Activated T-helper 2 cell treated with anti-CD3 and anti-CD28 coated beads, Interferon-gamma antibody, Interleukin-2, Interleukin-4, amounts not matched to agents 10 μg/mL and 5 μg/mL and 100 μg/mL, durations not matched to agents 14 hours and 24 hours and 36 hours (primary cell): Measurements from ENCODE around the gene OR14A16. TPM values are rescaled to one million over a fixed set of nuclear protein-coding genes. Genes with fewer than 3 reads are reported as not detected.

Source experiments
- DNase-seq: peaks from one replicate; pipeline ENCODE4 v3.0.0; 2021; ENCODE audit warnings: low spot score
- H3K27ac Mint-ChIP-seq: one replicate; pipeline ENCODE4 v1.8.0; 2021; ENCODE audit warnings: mixed read lengths
- H3K27me3 Mint-ChIP-seq: one replicate; pipeline ENCODE4 v1.8.0; 2021; ENCODE audit warnings: low read depth, mixed read lengths
- H3K36me3 Mint-ChIP-seq: one replicate; pipeline ENCODE4 v1.8.0; 2021; ENCODE audit warnings: low read depth, mixed read lengths
- H3K4me1 Mint-ChIP-seq: one replicate; pipeline ENCODE4 v1.8.0; 2021; ENCODE audit warnings: low read depth, mixed read lengths
- H3K4me3 Mint-ChIP-seq: one replicate; pipeline ENCODE4 v1.8.0; 2021; ENCODE audit warnings: low read depth, mild to moderate bottlenecking, moderate library complexity, mixed read lengths
- H3K9me3 Mint-ChIP-seq: one replicate; pipeline ENCODE4 v1.8.0; 2021; ENCODE audit warnings: mixed read lengths
- intact Hi-C: fragments of 100-400 bp; cut with micrococcal nuclease; formaldehyde crosslinking; loops from one replicate; pipeline ENCODE4 v1.15.1; 2023
- total RNA-seq: library from RNA; stranded (reverse); gene quantifications from 2 replicates; pipeline ENCODE4 v1.2.3, GENCODE V29; 2022

Gene OR14A16, protein sequence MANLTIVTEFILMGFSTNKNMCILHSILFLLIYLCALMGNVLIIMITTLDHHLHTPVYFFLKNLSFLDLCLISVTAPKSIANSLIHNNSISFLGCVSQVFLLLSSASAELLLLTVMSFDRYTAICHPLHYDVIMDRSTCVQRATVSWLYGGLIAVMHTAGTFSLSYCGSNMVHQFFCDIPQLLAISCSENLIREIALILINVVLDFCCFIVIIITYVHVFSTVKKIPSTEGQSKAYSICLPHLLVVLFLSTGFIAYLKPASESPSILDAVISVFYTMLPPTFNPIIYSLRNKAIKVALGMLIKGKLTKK
- total RNA-seq: not detected in 2 replicates

DNA sequence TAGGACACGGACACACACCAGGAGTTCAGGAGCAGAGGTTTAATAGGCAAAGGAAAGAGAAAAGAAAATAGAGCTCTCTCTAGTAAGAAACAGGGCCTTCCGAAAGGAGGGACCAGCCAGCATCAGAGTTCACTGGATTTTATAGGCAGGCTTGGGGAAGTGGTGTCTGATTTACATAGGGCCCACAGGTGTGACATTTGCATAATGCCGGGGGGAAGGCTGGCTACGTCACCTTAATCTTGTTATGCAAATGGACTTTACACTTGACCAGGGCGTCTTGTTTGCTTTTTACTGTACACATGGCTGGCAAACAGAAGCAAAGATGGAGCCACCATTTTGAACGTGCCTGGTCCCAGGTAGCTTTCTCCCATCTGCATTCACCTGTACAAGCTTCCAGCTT lies at the start of gene OR14A16:
OR14A16 (minus strand) TSS at position 97 of the 400 bp plus-strand sequence. CDS start 8,390 bp downstream, outside the sequence.
- no peaks in the 10 kb centered on the region for H3K4me1 Mint-ChIP-seq

DNA sequence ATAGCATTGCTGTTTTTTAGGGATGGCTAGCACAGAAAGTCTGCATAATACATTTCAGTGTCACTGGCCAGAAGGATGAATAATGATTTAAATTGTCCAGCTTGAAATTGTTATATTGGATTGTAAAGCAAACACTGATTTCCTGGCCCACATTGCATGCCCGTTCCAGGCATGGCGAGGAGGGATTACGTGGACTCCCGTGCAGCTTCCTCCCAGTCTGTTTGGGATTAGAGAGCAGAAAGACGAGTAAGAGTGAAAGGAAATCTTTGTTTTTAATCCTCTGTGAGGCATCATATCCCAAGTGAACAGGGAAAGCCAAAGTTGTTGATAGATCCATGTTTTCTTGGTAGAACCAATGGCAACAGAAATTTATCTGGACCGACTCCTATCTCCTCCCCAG lies 41.5 kb upstream of the OR14A16 start:
- peaks cover 1% of the 10 kb centered on the region for H3K27me3 Mint-ChIP-seq
- intact Hi-C loops: no loop called here
- H3K9me3 Mint-ChIP-seq: peaks cover 5% of the 10 kb centered on the region
- H3K36me3 Mint-ChIP-seq: no peaks in the 10 kb centered on the region
- DNase-seq: no peak
- H3K4me1 Mint-ChIP-seq: no peaks in the 10 kb centered on the region
- no peak overlapping the region for H3K27ac Mint-ChIP-seq
- no peak overlapping the region for H3K4me3 Mint-ChIP-seq

More for the DNA sequence above, at the start of gene OR14A16:
- Mint-ChIP-seq H3K36me3 (no peaks in the 10 kb centered on the region), H3K4me3 (no peak within 1 kb of the TSS), H3K9me3 (no peaks in the 10 kb centered on the region), H3K27me3 (no peaks in the 10 kb centered on the region), H3K27ac (no peak within 1 kb of the TSS)
- no peak for DNase-seq
- intact Hi-C loops: no loop called here

- intact Hi-C loops: no loop called here
- H3K9me3 Mint-ChIP-seq: peaks cover 3% of the 10 kb centered on the region
- H3K27me3 Mint-ChIP-seq: peaks cover 3% of the 10 kb centered on the region
- H3K4me1 Mint-ChIP-seq: no peaks in the 10 kb centered on the region
- H3K36me3 Mint-ChIP-seq: no peaks in the 10 kb centered on the region
- no peak for DNase-seq
- H3K4me3 Mint-ChIP-seq: no peak overlapping the region
- H3K27ac Mint-ChIP-seq: no peak overlapping the region
Observed at GRCh38 chr1:247864644-247865043, 40.7 kb upstream of the OR14A16 start.

- Mint-ChIP-seq H3K9me3 (no peaks in the 10 kb centered on the region), H3K4me3 (no peak overlapping the region), H3K27ac (no peak overlapping the region), H3K36me3 (no peaks in the 10 kb centered on the region), H3K4me1 (peaks cover 5% of the 10 kb centered on the region), H3K27me3 (peaks cover 9% of the 10 kb centered on the region)
- intact Hi-C loops: no loop called here
- no peak for DNase-seq
Observed at GRCh38 chr1:247862756-247863155, 38.8 kb upstream of the OR14A16 start.

- peak overlapping the region; percentile 74 for H3K4me3 Mint-ChIP-seq
- intact Hi-C loops: no loop called here
- H3K27me3 Mint-ChIP-seq: peaks cover 23% of the 10 kb centered on the region
- H3K27ac Mint-ChIP-seq: no peak overlapping the region
- H3K4me1 Mint-ChIP-seq: peaks cover 9% of the 10 kb centered on the region
- H3K9me3 Mint-ChIP-seq: no peaks in the 10 kb centered on the region
- H3K36me3 Mint-ChIP-seq: no peaks in the 10 kb centered on the region
- no peak for DNase-seq
Observed at GRCh38 chr1:247857985-247858619, 34.2 kb upstream of the OR14A16 start.

GRCh38 chr1:247857069-247857984 lies 33.4 kb upstream of the OR14A16 start, which contains the start of gene TRIM58:
TSS of gene TRIM58 (plus strand) at chr1:247857187. CDS start at chr1:247857247, 60 bp downstream.
- Mint-ChIP-seq H3K9me3 (no peaks in the 10 kb centered on the region), H3K36me3 (no peaks in the 10 kb centered on the region), H3K4me3 (peak within 1 kb of the TSS; percentile 74), H3K4me1 (peaks cover 9% of the 10 kb centered on the region), H3K27me3 (peaks cover 23% of the 10 kb centered on the region), H3K27ac (no peak within 1 kb of the TSS)
- DNase-seq: peak; percentile 26
- intact Hi-C loops: no loop called here

GRCh38 chr1:247855911-247856310 lies 32.0 kb upstream of the OR14A16 start:
- Mint-ChIP-seq H3K27me3 (peaks cover 26% of the 10 kb centered on the region), H3K4me1 (peaks cover 9% of the 10 kb centered on the region), H3K9me3 (no peaks in the 10 kb centered on the region), H3K36me3 (no peaks in the 10 kb centered on the region), H3K4me3 (peak overlapping the region; percentile 74), H3K27ac (no peak overlapping the region)
- no peak for DNase-seq
- intact Hi-C loops: no loop called here

DNA sequence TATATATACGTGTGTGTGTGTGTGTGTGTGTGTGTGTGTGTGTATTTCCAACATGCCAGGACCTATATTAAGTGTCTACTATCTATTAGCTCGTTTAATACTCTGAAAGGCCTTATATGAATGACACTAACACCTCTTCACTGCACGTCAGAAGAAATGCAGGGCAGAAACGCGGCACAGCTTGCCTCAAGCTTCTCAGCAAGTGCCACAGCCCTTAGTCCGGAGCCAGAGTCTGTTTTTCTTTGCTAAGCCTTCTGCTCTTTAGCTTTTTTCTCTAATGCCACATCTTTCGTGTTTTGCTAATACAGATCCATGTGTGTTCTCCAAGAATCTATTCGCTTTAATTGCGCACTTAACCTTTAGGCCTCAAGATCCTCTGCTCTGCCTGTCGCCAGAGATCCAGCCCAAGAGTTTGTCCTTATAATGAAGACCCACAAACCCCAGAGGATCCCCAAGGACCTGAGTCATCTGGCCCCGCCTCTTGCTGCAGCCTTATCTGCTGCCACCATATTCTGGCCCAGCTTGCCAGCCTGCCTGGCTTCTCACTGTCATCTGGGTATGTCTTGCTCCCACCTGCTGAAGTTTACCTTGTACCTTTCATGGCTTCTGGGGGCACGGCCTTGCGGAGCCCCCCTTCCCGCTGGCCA lies 31.1 kb upstream of the OR14A16 start:
- no peak overlapping the region for H3K4me3 Mint-ChIP-seq
- intact Hi-C loops: no loop called here

DNA sequence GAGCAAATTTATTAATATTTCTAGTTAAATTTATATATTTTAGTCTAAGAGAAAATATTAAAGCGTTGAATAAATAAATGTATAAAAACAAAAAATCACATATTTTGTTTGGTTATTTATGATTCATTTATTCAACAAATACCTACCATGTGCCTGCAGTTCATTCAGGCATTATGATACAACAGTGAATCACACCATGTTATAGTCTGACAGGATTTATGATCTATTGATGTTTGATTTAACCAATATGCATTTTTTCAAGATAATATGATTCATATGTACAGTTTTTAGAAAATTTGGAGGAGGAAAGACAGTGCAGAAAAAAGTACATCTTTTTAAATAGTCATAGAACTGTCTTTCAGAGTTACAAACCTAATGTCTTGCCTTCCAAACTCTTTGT lies 25.7 kb upstream of the OR14A16 start:
- Mint-ChIP-seq H3K27me3 (peaks cover 9% of the 10 kb centered on the region), H3K4me3 (no peak overlapping the region), H3K9me3 (no peaks in the 10 kb centered on the region), H3K36me3 (no peaks in the 10 kb centered on the region), H3K27ac (no peak overlapping the region), H3K4me1 (no peaks in the 10 kb centered on the region)
- no peak for DNase-seq
- intact Hi-C loops: no loop called here

More for the DNA sequence above, 31.1 kb upstream of the OR14A16 start:
- peaks cover 9% of the 10 kb centered on the region for H3K4me1 Mint-ChIP-seq
- DNase-seq: no peak
- no peaks in the 10 kb centered on the region for H3K36me3 Mint-ChIP-seq
- H3K27me3 Mint-ChIP-seq: peaks cover 26% of the 10 kb centered on the region
- no peak overlapping the region for H3K27ac Mint-ChIP-seq
- no peaks in the 10 kb centered on the region for H3K9me3 Mint-ChIP-seq

- intact Hi-C loops: no loop called here
- no peak overlapping the region for H3K4me3 Mint-ChIP-seq
- H3K36me3 Mint-ChIP-seq: no peaks in the 10 kb centered on the region
- DNase-seq: no peak
- H3K27ac Mint-ChIP-seq: no peak overlapping the region
- no peaks in the 10 kb centered on the region for H3K4me1 Mint-ChIP-seq
- peaks cover 6% of the 10 kb centered on the region for H3K27me3 Mint-ChIP-seq
- no peaks in the 10 kb centered on the region for H3K9me3 Mint-ChIP-seq
Observed at GRCh38 chr1:247848346-247848745, 24.4 kb upstream of the OR14A16 start.

DNA sequence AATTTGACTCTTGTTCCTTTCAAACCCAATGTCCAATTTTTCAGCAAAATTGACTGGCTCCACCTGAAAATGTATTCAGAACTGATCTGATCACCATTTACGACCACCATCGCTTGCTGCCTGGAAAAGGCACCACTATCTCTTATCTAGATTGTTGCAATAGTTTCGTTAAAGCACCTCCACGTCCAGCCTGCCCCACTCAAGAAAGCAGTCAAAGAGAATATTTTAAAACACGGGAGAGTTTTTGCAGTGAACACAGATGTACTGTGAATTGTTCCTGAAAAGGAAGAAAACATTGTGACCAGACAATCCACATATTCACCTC lies 21.7 kb upstream of the OR14A16 start:
- H3K36me3 Mint-ChIP-seq: no peaks in the 10 kb centered on the region
- H3K4me3 Mint-ChIP-seq: no peak overlapping the region
- intact Hi-C loops: no loop called here
- H3K27me3 Mint-ChIP-seq: no peaks in the 10 kb centered on the region
- no peaks in the 10 kb centered on the region for H3K9me3 Mint-ChIP-seq
- H3K27ac Mint-ChIP-seq: no peak overlapping the region
- no peak for DNase-seq
- peaks cover 2% of the 10 kb centered on the region for H3K4me1 Mint-ChIP-seq

- Mint-ChIP-seq H3K27ac (no peak overlapping the region), H3K4me3 (no peak overlapping the region), H3K36me3 (no peaks in the 10 kb centered on the region), H3K27me3 (no peaks in the 10 kb centered on the region), H3K9me3 (no peaks in the 10 kb centered on the region), H3K4me1 (peaks cover 2% of the 10 kb centered on the region)
- intact Hi-C loops: no loop called here
- DNase-seq: no peak
Observed at GRCh38 chr1:247845011-247845692, 21.2 kb upstream of the OR14A16 start.
